GM12872 (cell line): Measurements from ENCODE around the gene ANKLE2.

ENCODE experiments used
- TF ChIP-seq, protein P1 (sequence below): IDR thresholded peaks from 3 replicates; pipeline ENCODE4 v1.5.1; 2011; ENCODE audit warnings: low read depth, mild to moderate bottlenecking, low read length, moderate library complexity; ENCODE audit not compliant: insufficient read depth

ANKLE2 gene

DNA sequence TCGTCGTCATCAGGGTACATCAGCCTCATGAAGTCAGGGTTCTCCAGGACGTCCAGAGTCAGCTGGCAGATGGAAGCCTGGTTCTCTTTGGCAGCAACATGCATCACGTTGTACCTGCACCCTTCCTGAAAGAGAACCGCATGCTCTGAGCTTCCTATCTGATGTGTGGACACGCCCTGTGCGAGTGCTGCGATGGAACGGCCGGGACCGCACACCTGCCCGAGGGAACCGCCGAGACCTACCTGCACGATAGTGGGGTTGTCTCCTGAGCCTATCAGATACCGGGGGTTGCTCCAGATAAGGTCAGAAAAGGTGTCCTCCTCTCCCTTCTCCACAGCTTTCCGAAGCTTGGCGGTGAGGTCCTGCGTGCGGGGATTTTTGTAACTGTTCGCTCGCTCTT is 13.7 kb downstream of the ANKLE2 start:
- TF ChIP-seq, protein P1, sequence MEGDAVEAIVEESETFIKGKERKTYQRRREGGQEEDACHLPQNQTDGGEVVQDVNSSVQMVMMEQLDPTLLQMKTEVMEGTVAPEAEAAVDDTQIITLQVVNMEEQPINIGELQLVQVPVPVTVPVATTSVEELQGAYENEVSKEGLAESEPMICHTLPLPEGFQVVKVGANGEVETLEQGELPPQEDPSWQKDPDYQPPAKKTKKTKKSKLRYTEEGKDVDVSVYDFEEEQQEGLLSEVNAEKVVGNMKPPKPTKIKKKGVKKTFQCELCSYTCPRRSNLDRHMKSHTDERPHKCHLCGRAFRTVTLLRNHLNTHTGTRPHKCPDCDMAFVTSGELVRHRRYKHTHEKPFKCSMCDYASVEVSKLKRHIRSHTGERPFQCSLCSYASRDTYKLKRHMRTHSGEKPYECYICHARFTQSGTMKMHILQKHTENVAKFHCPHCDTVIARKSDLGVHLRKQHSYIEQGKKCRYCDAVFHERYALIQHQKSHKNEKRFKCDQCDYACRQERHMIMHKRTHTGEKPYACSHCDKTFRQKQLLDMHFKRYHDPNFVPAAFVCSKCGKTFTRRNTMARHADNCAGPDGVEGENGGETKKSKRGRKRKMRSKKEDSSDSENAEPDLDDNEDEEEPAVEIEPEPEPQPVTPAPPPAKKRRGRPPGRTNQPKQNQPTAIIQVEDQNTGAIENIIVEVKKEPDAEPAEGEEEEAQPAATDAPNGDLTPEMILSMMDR, result no peak

- TF ChIP-seq, protein P1, result no peak
Observed at GRCh38 chr12:132747395-132747794, 14.2 kb downstream of the ANKLE2 start.

DNA sequence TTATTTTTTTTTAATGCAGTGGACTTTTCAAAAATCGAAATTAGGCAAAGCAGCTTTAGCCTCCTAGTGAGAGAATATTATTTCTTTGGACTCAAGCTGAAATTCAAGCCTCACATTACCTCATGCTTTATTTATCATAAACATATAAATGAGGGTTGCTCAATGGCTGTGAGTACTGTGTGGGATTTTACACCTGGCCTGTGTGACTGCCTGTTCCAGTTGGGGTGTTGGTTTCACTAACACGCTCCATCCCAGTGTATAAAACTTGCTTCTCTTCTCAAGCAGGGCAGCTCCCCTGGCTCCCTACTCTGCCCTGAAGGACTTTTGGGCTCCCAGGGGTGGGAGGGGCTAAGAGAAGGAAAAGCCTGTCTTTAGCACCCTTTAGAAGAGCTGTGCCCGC is 15.0 kb downstream of the ANKLE2 start:
- TF ChIP-seq, protein P1, result no peak

GRCh38 chr12:132743831-132744230 is 17.8 kb downstream of the ANKLE2 start:
- TF ChIP-seq, protein P1, result no peak

DNA sequence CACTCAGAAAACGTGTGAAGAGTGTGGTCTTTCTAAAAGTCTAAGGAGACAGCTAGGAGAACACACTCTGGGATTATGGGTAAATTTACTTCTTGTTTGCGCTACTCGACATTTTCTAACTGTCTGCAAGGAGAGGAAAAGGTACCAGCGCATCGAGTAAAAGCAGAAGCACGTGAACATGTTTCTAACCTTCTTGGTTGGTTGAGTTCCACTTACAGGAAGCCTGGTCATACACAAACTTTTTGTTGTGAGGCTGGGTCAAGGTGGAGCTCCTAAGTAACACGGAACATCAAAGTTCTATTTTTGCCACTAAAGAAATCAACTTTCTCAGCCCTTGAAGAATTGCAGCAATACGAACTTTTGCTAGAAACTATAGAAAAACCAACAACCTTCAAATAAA is 20.0 kb downstream of the ANKLE2 start:
- TF ChIP-seq, protein P1, result no peak

DNA sequence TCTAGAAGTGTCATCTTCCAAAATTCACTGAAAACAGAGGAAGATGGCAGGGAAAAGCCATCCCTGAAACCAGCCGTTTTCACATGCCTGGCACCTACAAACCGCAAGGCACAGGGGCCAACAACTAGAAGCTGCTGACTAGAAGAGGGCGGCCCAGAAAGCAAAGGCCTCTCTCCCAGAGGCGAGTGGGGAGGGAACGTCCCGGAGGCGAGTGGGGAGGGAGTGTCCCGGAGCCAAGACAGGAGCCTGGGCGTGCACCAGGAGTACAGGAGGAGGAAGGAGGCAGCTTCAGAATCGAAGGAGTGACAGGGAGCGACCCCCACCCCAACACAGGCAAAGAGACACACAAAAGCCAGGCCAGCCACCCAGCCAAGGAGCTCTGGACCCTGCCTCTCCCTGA is 21.0 kb downstream of the ANKLE2 start:
- TF ChIP-seq, protein P1, result no peak

DNA sequence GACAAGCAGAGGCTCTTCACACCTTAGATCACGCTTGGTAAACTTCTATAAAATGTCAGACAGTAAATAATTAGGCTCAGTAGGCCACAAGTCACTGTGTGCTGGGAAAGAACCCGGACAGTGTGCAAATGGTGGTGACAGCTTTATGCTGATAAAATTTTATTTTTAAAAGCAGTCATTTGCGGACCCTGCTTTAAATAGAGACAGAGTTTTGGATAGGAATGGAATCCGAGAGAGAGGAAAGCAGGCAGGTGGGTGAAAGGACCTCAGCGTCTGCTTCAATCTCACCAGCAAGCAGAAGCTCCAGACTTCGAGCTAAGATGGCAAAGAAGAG is 21.4 kb downstream of the ANKLE2 start:
- TF ChIP-seq, protein P1, result no peak
